HepG2 (cell line): ENCODE data around the gene PRPF18.

Experiments used
- ATRX ChIP-seq: sonication (generic); formaldehyde crosslinking; IDR thresholded peaks from 2 replicates; pipeline ENCODE4 v1.4.0; 2020; ENCODE audit warnings: missing genetic modification reagents, borderline replicate concordance
- HMG20B ChIP-seq: conservative IDR thresholded peaks from 2 replicates; pipeline ENCODE4 v1.6.1; 2016; ENCODE audit warnings: missing genetic modification reagents, missing compliant biosample characterization
- SSRP1 ChIP-seq: IDR thresholded peaks from 2 replicates; pipeline ENCODE4 v1.6.1; 2016; ENCODE audit warnings: control low read depth
- ZNF441 ChIP-seq: sonication (generic); formaldehyde crosslinking; IDR thresholded peaks from 2 replicates; pipeline ENCODE4 v1.7.0; 2021; ENCODE audit warnings: missing genetic modification reagents, borderline replicate concordance
- TF ChIP-seq, protein P1 (sequence below): sonication (generic); formaldehyde crosslinking; IDR thresholded peaks from 2 replicates; pipeline ENCODE4 v1.5.0; 2020; ENCODE audit warnings: mild to moderate bottlenecking, missing genetic modification reagents
- TF ChIP-seq, protein P2 (sequence below): sonication (generic); formaldehyde crosslinking; IDR thresholded peaks from 2 replicates; pipeline ENCODE4 v1.5.1; 2020; ENCODE audit warnings: mild to moderate bottlenecking, missing genetic modification reagents, borderline replicate concordance
- TF ChIP-seq, protein P3 (sequence below): sonication (generic); formaldehyde crosslinking; IDR thresholded peaks from 2 replicates; pipeline ENCODE4 v1.5.0; 2020; ENCODE audit warnings: mild to moderate bottlenecking, missing genetic modification reagents, moderate library complexity

DNA sequence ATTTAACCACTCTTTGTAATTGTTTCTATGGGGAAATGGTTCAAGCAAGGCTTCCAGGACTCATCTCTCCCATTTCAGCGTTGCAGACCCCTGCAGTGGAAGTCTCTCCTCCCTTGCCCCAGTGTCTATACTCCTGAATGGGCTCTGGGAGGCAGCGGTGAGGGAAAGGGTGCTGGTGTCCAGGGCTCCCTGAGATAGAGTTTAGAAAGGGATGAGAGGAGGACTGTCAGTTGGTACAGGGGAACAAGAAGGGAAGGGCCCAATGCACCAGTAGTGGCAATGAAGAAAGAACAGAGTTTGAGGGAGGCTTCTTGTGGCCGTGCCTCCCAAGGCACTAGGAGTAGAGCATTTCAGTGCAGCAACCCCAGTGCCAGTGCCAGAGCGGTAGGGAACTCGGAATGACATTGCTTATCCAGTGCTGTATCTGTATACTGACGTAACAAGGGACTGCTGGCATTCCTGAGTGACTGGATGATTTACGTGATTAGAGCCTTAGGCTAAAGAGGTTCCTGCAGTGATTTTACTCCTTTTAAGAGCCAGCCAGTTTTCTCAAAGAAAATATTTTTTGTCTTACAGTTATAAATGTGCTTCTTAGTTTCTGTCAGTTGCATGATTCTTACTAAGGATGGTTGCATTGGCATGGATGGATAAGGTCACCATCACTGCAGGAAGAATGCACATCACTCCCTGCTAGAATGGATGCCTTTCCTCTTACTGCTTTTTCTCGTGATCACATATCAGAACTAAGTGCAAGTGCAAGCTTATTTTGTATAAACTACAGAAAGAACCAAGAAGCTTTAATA lies 28.0 kb downstream of the PRPF18 start:
- TF ChIP-seq, protein P1, sequence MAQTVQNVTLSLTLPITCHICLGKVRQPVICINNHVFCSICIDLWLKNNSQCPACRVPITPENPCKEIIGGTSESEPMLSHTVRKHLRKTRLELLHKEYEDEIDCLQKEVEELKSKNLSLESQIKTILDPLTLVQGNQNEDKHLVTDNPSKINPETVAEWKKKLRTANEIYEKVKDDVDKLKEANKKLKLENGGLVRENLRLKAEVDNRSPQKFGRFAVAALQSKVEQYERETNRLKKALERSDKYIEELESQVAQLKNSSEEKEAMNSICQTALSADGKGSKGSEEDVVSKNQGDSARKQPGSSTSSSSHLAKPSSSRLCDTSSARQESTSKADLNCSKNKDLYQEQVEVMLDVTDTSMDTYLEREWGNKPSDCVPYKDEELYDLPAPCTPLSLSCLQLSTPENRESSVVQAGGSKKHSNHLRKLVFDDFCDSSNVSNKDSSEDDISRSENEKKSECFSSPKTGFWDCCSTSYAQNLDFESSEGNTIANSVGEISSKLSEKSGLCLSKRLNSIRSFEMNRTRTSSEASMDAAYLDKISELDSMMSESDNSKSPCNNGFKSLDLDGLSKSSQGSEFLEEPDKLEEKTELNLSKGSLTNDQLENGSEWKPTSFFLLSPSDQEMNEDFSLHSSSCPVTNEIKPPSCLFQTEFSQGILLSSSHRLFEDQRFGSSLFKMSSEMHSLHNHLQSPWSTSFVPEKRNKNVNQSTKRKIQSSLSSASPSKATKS (CRISPR knock-in tag) = no peak
- no peak for TF ChIP-seq ATRX (CRISPR knock-in tag)
- TF ChIP-seq, protein P2, sequence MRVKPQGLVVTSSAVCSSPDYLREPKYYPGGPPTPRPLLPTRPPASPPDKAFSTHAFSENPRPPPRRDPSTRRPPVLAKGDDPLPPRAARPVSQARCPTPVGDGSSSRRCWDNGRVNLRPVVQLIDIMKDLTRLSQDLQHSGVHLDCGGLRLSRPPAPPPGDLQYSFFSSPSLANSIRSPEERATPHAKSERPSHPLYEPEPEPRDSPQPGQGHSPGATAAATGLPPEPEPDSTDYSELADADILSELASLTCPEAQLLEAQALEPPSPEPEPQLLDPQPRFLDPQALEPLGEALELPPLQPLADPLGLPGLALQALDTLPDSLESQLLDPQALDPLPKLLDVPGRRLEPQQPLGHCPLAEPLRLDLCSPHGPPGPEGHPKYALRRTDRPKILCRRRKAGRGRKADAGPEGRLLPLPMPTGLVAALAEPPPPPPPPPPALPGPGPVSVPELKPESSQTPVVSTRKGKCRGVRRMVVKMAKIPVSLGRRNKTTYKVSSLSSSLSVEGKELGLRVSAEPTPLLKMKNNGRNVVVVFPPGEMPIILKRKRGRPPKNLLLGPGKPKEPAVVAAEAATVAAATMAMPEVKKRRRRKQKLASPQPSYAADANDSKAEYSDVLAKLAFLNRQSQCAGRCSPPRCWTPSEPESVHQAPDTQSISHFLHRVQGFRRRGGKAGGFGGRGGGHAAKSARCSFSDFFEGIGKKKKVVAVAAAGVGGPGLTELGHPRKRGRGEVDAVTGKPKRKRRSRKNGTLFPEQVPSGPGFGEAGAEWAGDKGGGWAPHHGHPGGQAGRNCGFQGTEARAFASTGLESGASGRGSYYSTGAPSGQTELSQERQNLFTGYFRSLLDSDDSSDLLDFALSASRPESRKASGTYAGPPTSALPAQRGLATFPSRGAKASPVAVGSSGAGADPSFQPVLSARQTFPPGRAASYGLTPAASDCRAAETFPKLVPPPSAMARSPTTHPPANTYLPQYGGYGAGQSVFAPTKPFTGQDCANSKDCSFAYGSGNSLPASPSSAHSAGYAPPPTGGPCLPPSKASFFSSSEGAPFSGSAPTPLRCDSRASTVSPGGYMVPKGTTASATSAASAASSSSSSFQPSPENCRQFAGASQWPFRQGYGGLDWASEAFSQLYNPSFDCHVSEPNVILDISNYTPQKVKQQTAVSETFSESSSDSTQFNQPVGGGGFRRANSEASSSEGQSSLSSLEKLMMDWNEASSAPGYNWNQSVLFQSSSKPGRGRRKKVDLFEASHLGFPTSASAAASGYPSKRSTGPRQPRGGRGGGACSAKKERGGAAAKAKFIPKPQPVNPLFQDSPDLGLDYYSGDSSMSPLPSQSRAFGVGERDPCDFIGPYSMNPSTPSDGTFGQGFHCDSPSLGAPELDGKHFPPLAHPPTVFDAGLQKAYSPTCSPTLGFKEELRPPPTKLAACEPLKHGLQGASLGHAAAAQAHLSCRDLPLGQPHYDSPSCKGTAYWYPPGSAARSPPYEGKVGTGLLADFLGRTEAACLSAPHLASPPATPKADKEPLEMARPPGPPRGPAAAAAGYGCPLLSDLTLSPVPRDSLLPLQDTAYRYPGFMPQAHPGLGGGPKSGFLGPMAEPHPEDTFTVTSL (CRISPR knock-in tag) = no peak
- no peak for TF ChIP-seq HMG20B (CRISPR knock-in tag)
- TF ChIP-seq, protein P3, sequence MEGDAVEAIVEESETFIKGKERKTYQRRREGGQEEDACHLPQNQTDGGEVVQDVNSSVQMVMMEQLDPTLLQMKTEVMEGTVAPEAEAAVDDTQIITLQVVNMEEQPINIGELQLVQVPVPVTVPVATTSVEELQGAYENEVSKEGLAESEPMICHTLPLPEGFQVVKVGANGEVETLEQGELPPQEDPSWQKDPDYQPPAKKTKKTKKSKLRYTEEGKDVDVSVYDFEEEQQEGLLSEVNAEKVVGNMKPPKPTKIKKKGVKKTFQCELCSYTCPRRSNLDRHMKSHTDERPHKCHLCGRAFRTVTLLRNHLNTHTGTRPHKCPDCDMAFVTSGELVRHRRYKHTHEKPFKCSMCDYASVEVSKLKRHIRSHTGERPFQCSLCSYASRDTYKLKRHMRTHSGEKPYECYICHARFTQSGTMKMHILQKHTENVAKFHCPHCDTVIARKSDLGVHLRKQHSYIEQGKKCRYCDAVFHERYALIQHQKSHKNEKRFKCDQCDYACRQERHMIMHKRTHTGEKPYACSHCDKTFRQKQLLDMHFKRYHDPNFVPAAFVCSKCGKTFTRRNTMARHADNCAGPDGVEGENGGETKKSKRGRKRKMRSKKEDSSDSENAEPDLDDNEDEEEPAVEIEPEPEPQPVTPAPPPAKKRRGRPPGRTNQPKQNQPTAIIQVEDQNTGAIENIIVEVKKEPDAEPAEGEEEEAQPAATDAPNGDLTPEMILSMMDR (CRISPR knock-in tag) = no peak
- no peak for TF ChIP-seq SSRP1
- no peak for TF ChIP-seq ZNF441 (CRISPR knock-in tag)
